IPS DF 6.9 (cell line): ENCODE data around the gene HTR2C.
A peak's percentile ranks its signal among the peaks of the same experiment; 100 is the strongest.

Source experiments
- DNase-seq: peaks from one replicate; pipeline ENCODE4 v3.0.0-alpha.2; 2013; ENCODE audit warnings: low read depth, low spot score
- H3K27ac ChIP-seq: one replicate; pipeline ENCODE4 v1.5.1; 2013; ENCODE audit warnings: low read length, control low read depth
- H3K27me3 ChIP-seq: 2 replicates; pipeline ENCODE4 v1.6.1; 2013; ENCODE audit warnings: mild to moderate bottlenecking, low read length; ENCODE audit not compliant: control insufficient read depth, insufficient read depth
- H3K36me3 ChIP-seq: 2 replicates; pipeline ENCODE4 v1.6.1; 2013; ENCODE audit warnings: low read length; ENCODE audit not compliant: control insufficient read depth, insufficient read depth
- H3K4me1 ChIP-seq: 2 replicates; pipeline ENCODE4 v1.6.1; 2013; ENCODE audit warnings: low read length; ENCODE audit not compliant: control insufficient read depth, insufficient read depth
- H3K4me3 ChIP-seq: 2 replicates; pipeline ENCODE4 v1.5.1; 2013; ENCODE audit warnings: mild to moderate bottlenecking, low read length
- H3K9me3 ChIP-seq: 2 replicates; pipeline ENCODE4 v1.6.1; 2013; ENCODE audit warnings: low read length, inconsistent platforms; ENCODE audit not compliant: control insufficient read depth, insufficient read depth
- WGBS: extraction: QIAGEN DNeasy Blood & Tissue Kit; methylation state at CpG from one replicate; pipeline ENCODE4 v1.1.7; 2013; ENCODE audit warnings: mixed read lengths, missing lambda C conversion rate; ENCODE audit not compliant: insufficient read length, insufficient coverage; 5-methylcytosine and 5-hydroxymethylcytosine counted together

Gene HTR2C

DNA sequence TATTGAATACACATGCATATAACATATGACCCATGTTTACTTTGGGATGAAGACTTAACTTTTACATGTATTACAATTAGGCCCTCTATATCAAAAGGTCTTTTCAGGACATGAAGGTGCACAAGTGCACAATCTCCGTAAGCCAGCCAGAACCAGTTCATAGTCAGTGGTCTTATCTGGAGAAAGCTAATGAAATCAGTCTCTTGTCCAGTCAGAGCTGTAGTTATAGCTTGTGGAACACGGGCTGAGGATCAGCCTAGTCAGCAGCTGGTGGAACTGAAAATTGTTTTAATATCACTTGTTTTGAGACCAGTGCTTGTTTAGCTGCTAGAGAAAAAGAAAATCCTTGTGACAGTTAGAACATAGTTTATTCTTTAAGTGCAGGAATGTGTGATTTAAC lies 235.6 kb downstream of the HTR2C start:
- no peak overlapping the region for H3K27ac ChIP-seq
- H3K4me1 ChIP-seq, result no peaks in the 10 kb centered on the region
- no CpG with 5 or more reads among the region's 2 CpGs for WGBS
- no peak overlapping the region for H3K4me3 ChIP-seq
- H3K36me3 ChIP-seq, result no peaks in the 10 kb centered on the region
- no peaks in the 10 kb centered on the region for H3K27me3 ChIP-seq
- DNase-seq, result no peak
- H3K9me3 ChIP-seq, result no peaks in the 10 kb centered on the region

DNA sequence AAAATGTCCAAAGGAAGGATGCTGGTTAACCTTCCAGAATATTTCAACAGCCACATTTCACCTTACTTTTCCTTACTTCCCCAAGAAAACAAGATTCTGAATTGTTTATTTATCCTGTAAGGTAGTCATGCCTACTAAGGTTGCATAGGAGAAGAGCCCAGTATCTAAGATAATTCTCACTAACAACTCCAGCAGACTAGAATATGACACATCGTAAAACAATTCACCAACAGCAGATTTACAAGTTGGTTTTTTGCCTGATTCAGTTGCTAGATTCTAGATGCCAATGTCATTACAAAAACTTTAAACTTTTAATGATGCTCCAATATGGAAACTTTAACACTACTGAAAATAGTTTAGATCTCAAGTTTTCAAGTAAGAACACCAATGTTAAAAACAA lies 257.2 kb downstream of the HTR2C start:
- no CpG with 5 or more reads among the region's 1 CpG for whole genome bisulfite sequencing
- no peak for DNase-seq
- H3K27me3 ChIP-seq, result no peaks in the 10 kb centered on the region
- H3K27ac ChIP-seq, result no peak overlapping the region
- no peaks in the 10 kb centered on the region for H3K4me1 ChIP-seq
- H3K36me3 ChIP-seq, result no peaks in the 10 kb centered on the region
- no peak overlapping the region for H3K4me3 ChIP-seq
- no peaks in the 10 kb centered on the region for H3K9me3 ChIP-seq

DNA sequence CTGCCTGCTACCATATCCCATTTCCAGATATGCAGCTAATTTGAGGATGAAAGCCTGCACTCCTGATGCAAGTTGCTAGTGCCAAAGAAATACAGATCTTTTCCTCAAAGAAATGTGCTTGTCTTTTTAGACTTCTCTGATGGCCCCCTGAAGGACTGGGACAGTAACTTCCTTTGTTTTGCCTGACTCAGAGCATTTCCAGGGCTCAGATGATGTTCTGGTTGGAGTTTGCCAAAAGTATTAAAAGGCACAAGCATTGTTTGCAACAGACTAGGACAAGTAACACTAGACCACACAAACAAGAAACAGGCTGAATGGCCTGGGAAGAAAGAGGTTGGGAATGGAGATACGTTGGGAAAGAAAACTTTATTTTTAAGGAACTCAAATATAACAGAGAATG lies 258.3 kb downstream of the HTR2C start:
- no peak for DNase-seq
- no peaks in the 10 kb centered on the region for H3K27me3 ChIP-seq
- H3K9me3 ChIP-seq, result no peaks in the 10 kb centered on the region
- H3K4me3 ChIP-seq, result no peak overlapping the region
- no CpG with 5 or more reads among the region's 1 CpG for WGBS
- H3K4me1 ChIP-seq, result no peaks in the 10 kb centered on the region
- H3K36me3 ChIP-seq, result no peaks in the 10 kb centered on the region
- H3K27ac ChIP-seq, result no peak overlapping the region

DNA sequence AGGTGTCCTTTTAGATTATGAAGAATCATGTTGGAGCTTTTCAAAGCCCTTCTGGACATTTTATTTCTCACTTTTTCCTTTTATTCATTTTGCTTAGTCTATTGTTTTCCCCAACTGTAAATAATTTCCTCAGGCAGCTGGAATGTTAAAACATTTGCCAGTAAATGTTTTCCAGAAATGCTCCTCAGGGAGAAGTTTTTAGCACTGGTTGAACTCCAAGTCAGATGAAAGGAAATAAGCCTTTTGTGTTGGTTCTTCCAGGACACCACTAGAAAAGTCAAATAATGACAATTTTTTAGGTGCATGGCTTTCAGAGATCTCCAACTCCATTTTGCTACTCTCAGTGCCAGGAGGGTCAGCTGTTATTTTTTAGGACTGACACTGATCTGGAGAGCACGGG lies 305.6 kb downstream of the HTR2C start:
- no peak for DNase-seq
- H3K27me3 ChIP-seq, result no peaks in the 10 kb centered on the region
- H3K4me1 ChIP-seq, result no peaks in the 10 kb centered on the region
- WGBS, result no CpG with 5 or more reads among the region's 1 CpG
- no peaks in the 10 kb centered on the region for H3K9me3 ChIP-seq
- H3K4me3 ChIP-seq, result no peak overlapping the region
- no peaks in the 10 kb centered on the region for H3K36me3 ChIP-seq
- no peak overlapping the region for H3K27ac ChIP-seq

DNA sequence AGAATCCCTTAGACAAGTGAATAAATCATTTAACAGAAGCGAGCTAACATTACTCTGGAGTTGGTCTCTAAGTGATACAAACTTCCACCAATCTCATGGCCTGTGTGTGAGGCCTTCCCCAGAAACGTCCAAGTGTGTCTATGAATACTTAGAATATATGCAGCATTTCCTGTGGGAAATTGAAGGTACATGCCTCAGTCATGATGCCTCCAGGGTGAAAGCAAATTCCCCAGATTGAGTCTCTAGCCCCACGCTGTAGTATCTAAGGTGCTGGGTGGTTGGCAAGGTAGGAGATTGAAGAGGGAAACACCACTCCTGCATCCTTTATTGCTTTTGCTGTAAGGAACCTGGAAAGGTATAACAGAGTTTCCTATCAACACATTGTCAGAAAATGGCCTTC lies 319.7 kb downstream of the HTR2C start:
- DNase-seq, result no peak
- Histone ChIP-seq H3K4me3 (no peak overlapping the region), H3K27me3 (no peaks in the 10 kb centered on the region), H3K27ac (no peak overlapping the region), H3K36me3 (no peaks in the 10 kb centered on the region), H3K9me3 (no peaks in the 10 kb centered on the region), H3K4me1 (peaks cover 4% of the 10 kb centered on the region; the same call in 1 of the 2 replicates)
- WGBS, result no CpG with 5 or more reads among the region's 3 CpGs

DNA sequence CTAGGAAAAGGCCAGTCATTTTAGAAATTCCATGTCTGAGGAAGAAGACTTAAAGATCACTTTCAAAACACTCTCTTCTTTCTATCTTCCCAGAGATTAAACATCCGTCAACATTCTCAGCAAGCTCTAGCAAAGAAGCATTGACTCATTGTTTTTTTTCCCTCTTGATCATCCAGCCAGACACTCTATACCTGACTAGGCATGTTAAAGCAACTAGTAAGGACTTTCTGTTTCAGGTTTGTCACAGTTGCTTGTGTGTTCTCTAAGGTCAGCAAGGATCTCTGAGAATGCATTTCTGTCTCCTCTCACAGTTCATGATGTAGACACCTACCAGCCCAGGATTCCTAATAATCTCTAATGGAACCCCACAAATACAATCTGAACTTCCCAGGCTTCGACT lies 321.4 kb downstream of the HTR2C start:
- no peaks in the 10 kb centered on the region for H3K36me3 ChIP-seq
- DNase-seq, result no peak

DNA sequence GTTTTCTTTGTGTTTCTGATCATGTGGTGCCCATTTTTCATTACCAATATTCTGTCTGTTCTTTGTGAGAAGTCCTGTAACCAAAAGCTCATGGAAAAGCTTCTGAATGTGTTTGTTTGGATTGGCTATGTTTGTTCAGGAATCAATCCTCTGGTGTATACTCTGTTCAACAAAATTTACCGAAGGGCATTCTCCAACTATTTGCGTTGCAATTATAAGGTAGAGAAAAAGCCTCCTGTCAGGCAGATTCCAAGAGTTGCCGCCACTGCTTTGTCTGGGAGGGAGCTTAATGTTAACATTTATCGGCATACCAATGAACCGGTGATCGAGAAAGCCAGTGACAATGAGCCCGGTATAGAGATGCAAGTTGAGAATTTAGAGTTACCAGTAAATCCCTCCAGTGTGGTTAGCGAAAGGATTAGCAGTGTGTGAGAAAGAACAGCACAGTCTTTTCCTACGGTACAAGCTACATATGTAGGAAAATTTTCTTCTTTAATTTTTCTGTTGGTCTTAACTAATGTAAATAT lies 323.2 kb downstream of the HTR2C start:
- H3K27me3 ChIP-seq, result no peaks in the 10 kb centered on the region
- WGBS, result no CpG with 5 or more reads among the region's 9 CpGs
- no peak overlapping the region for H3K4me3 ChIP-seq
- H3K4me1 ChIP-seq, result peaks cover 4% of the 10 kb centered on the region; the same call in 1 of the 2 replicates
- peak; percentile 13 for DNase-seq
- no peaks in the 10 kb centered on the region for H3K36me3 ChIP-seq
- no peak overlapping the region for H3K27ac ChIP-seq
- no peaks in the 10 kb centered on the region for H3K9me3 ChIP-seq

More for the DNA sequence above, 321.4 kb downstream of the HTR2C start:
- Histone ChIP-seq H3K4me1 (peaks cover 4% of the 10 kb centered on the region; the same call in 1 of the 2 replicates), H3K27ac (no peak overlapping the region), H3K4me3 (no peak overlapping the region), H3K9me3 (no peaks in the 10 kb centered on the region), H3K27me3 (no peaks in the 10 kb centered on the region)
- WGBS, result no CpG with 5 or more reads among the region's 2 CpGs

DNA sequence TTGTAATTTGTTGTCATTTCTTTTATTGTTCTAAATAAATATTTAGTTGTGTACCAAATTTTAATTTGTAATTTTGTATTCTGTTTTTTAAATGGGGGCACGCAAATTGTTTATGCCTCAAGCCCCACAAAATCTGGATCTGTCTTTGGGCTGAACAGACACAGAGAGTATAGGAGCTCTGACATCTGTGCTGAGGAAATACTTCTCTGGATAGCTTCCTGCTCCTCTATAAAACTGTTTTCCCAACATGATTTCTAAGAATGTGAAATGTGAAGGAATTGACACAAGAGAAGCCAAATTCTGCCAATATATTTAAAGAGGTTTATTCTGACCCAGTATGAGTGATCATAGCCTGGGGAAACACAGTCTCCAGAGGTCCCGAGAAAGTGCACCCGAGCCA lies 340.5 kb downstream of the HTR2C start:
- no peaks in the 10 kb centered on the region for H3K27me3 ChIP-seq
- H3K36me3 ChIP-seq, result no peaks in the 10 kb centered on the region
- DNase-seq, result no peak
- H3K9me3 ChIP-seq, result no peaks in the 10 kb centered on the region
- WGBS, result no CpG with 5 or more reads among the region's 3 CpGs
- H3K27ac ChIP-seq, result no peak overlapping the region
- no peak overlapping the region for H3K4me3 ChIP-seq
- H3K4me1 ChIP-seq, result no peaks in the 10 kb centered on the region

DNA sequence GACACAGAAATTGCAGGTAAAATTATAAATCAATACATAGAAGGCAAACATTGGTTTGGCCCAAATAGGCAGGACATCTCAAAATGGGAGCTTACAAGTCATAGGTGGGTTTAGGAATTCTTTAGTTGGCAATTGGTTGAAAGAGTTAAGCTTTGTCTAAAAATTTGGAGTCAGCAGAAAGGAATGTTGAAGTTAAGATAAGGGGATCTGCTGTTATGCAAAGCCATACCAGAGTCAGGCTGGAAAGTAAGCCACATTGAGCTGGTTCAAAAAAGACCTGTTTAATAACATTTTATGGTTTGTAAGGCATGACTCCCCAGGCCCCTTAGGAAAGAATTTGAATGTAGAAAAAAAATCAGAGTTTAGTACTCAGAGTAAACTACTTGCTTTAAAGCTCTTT lies 341.0 kb downstream of the HTR2C start:
- no peaks in the 10 kb centered on the region for H3K36me3 ChIP-seq
- no peaks in the 10 kb centered on the region for H3K4me1 ChIP-seq
- H3K4me3 ChIP-seq, result no peak overlapping the region
- H3K27me3 ChIP-seq, result no peaks in the 10 kb centered on the region
- H3K27ac ChIP-seq, result no peak overlapping the region
- DNase-seq, result no peak
- H3K9me3 ChIP-seq, result no peaks in the 10 kb centered on the region

DNA sequence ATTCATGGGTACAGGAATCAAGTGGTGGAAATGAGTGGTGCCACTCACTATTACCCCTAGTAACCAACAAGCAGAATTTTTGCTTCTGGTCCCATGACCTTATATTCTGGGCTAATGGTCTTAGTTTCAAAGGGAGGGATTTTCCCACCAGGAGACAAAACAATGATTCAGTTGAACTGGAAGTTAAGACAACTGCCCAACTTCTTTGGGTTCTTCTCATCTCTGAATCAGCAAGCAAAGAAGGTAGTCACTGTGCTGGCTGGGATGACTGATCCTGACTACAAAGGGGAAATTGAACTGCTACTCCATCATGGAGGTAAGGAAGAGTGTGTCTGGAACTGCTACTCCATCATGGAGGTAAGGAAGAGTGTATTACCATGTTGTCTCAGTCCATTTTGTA lies 346.3 kb downstream of the HTR2C start:
- DNase-seq, result no peak
- no peaks in the 10 kb centered on the region for H3K27me3 ChIP-seq
- no peaks in the 10 kb centered on the region for H3K9me3 ChIP-seq
- no peaks in the 10 kb centered on the region for H3K36me3 ChIP-seq
- no peak overlapping the region for H3K4me3 ChIP-seq
- no peaks in the 10 kb centered on the region for H3K4me1 ChIP-seq
- H3K27ac ChIP-seq, result no peak overlapping the region

DNA sequence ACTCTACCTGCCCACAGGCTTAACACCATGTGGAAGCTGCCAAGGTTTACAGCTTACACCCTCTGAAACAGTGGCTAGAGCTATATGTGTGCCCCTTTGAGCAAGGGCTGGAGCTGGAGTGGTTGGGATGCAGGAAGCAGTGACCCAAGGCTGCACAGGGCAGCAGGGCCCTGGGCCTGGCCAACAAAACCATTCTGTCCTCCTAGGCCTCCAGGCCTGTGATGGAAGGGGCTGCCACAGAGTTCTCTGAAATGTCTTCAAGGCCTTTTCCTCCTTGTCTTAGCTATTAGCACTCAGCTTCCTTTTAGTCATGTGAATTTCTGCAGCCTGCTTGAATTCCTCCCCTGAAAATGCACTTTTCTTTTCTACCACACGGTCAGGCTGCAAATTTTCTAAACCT lies 348.7 kb downstream of the HTR2C start:
- no peaks in the 10 kb centered on the region for H3K27me3 ChIP-seq
- H3K36me3 ChIP-seq, result no peaks in the 10 kb centered on the region
- no peak for DNase-seq
- no CpG with 5 or more reads among the region's 1 CpG for WGBS
- H3K9me3 ChIP-seq, result no peaks in the 10 kb centered on the region
- H3K4me3 ChIP-seq, result no peak overlapping the region
- no peak overlapping the region for H3K27ac ChIP-seq
- H3K4me1 ChIP-seq, result no peaks in the 10 kb centered on the region
